Measurements from ENCODE around the gene PLCL2.

The PLCL2 gene

GRCh38 chr3:17074559-17074958, 189.8 kb downstream of the PLCL2 start:
- no peak for TF ChIP-seq CTCF (IDR thresholded peaks at IDR 0.05; ENCODE audit: extremely low read depth, insufficient read depth, missing control alignments)
- no peak for DNase-seq (ENCODE audit: low spot score)
- in situ Hi-C loops (cut with MboI; ENCODE audit: low pct_unique_long_range_greater_than_20kb, low sequenced_read_pairs, unreplicated experiment): no loop called here

GRCh38 chr3:17075358-17075757, 190.6 kb downstream of the PLCL2 start:
- no peak for TF ChIP-seq CTCF (IDR thresholded peaks at IDR 0.05; ENCODE audit: extremely low read depth, insufficient read depth, missing control alignments)
- in situ Hi-C loops (cut with MboI; ENCODE audit: low pct_unique_long_range_greater_than_20kb, low sequenced_read_pairs, unreplicated experiment): no loop called here
- no peak for DNase-seq (ENCODE audit: low spot score)

- in situ Hi-C loops (cut with MboI; ENCODE audit: low pct_unique_long_range_greater_than_20kb, low sequenced_read_pairs, unreplicated experiment): no loop called here
- no peak for TF ChIP-seq CTCF (IDR thresholded peaks at IDR 0.05; ENCODE audit: extremely low read depth, insufficient read depth, missing control alignments)
- DNase-seq (ENCODE audit: low spot score): no peak
Measured at GRCh38 chr3:17075907-17076306, 191.2 kb downstream of the PLCL2 start.

- TF ChIP-seq CTCF (IDR thresholded peaks at IDR 0.05; ENCODE audit: extremely low read depth, insufficient read depth, missing control alignments): no peak
- in situ Hi-C loops (cut with MboI; ENCODE audit: low pct_unique_long_range_greater_than_20kb, low sequenced_read_pairs, unreplicated experiment): no loop called here
- no peak for DNase-seq (ENCODE audit: low spot score)
Measured at GRCh38 chr3:17076940-17077605, 192.3 kb downstream of the PLCL2 start.

GRCh38 chr3:17077606-17078005, 192.9 kb downstream of the PLCL2 start:
- TF ChIP-seq CTCF (IDR thresholded peaks at IDR 0.05; ENCODE audit: extremely low read depth, insufficient read depth, missing control alignments): no peak
- in situ Hi-C loops (cut with MboI; ENCODE audit: low pct_unique_long_range_greater_than_20kb, low sequenced_read_pairs, unreplicated experiment): no loop called here
- DNase-seq (ENCODE audit: low spot score): no peak

- no peak for TF ChIP-seq CTCF (IDR thresholded peaks at IDR 0.05; ENCODE audit: extremely low read depth, insufficient read depth, missing control alignments)
- in situ Hi-C loops (cut with MboI; ENCODE audit: low pct_unique_long_range_greater_than_20kb, low sequenced_read_pairs, unreplicated experiment): no loop called here
- no peak for DNase-seq (ENCODE audit: low spot score)
Measured at GRCh38 chr3:17078926-17079465, 194.2 kb downstream of the PLCL2 start.

Measured in GM13977 (cell line).